HK-2 (cell line): ENCODE results near the gene KLHL14.
"Not testable (repeated sequence)": the region's sequence is repeated elsewhere in the genome, so short reads cannot be mapped to it uniquely, and the experiment has no call there.

ENCODE experiments used
- DNase-seq: peaks from one replicate; pipeline ENCODE4 v3.0.0-alpha.2; 2018; ENCODE audit not compliant: unreplicated experiment

KLHL14 gene

GRCh38 chr18:32772581-32773381 is at the start of gene KLHL14:
TSS of gene KLHL14 (minus strand) at chr18:32773023. CDS start at chr18:32770591, 2,432 bp downstream.
- DNase-seq: peak; percentile 34

GRCh38 chr18:32822197-32822596 is 49.4 kb upstream of the KLHL14 start:
- no peak for DNase-seq

- DNase-seq: no peak
These were observed 43.1 kb upstream of the KLHL14 start for GRCh38 chr18:32815881-32816280.

- no peak for DNase-seq
These were observed 39.5 kb upstream of the KLHL14 start for GRCh38 chr18:32812342-32812741.

- DNase-seq: no peak
These were observed 37.5 kb upstream of the KLHL14 start for GRCh38 chr18:32810314-32810713.

GRCh38 chr18:32805354-32805753 is 32.5 kb upstream of the KLHL14 start:
- no peak for DNase-seq

GRCh38 chr18:32804134-32804888 is 31.5 kb upstream of the KLHL14 start:
- DNase-seq: no peak

GRCh38 chr18:32803568-32803967 is 30.7 kb upstream of the KLHL14 start:
- peak; percentile 16 for DNase-seq

- peak; percentile 5 for DNase-seq
These were observed 30.0 kb upstream of the KLHL14 start for GRCh38 chr18:32802591-32803451.

- DNase-seq: no peak
These were observed 28.4 kb upstream of the KLHL14 start for GRCh38 chr18:32801228-32801627.

GRCh38 chr18:32798209-32798960 is 25.6 kb upstream of the KLHL14 start:
- DNase-seq: no peak

- DNase-seq: not testable (repeated sequence)
These were observed 21.8 kb upstream of the KLHL14 start for GRCh38 chr18:32794667-32795066.

GRCh38 chr18:32779010-32779409 is 6.2 kb upstream of the KLHL14 start:
- DNase-seq: no peak

GRCh38 chr18:32777049-32777448 is 4.2 kb upstream of the KLHL14 start:
- no peak for DNase-seq

- DNase-seq: no peak
These were observed 3.7 kb upstream of the KLHL14 start for GRCh38 chr18:32776561-32776960.

- DNase-seq: no peak
These were observed 2.8 kb upstream of the KLHL14 start for GRCh38 chr18:32775628-32776027.

GRCh38 chr18:32773382-32773712 is 524 bp upstream of the KLHL14 start:
- no peak for DNase-seq

GRCh38 chr18:32771871-32772580 is 797 bp downstream of the KLHL14 start:
- DNase-seq: peak; percentile 14

GRCh38 chr18:32771169-32771751 is 1.6 kb downstream of the KLHL14 start:
- peak; percentile 16 for DNase-seq

GRCh38 chr18:32770666-32771168 is 2.1 kb downstream of the KLHL14 start:
- no peak for DNase-seq
